ENCODE results near the gene PIK3R2. TPM values are rescaled to one million over a fixed set of nuclear protein-coding genes. Genes with fewer than 3 reads are reported as not detected.
A peak's percentile ranks its signal among the peaks of the same experiment; 100 is the strongest.

PIK3R2 gene
- total and polyA plus RNA-seq, 2 of the 4 experiments (the other 2 are of a cell fraction): 12.2 to 25.1 TPM

DNA sequence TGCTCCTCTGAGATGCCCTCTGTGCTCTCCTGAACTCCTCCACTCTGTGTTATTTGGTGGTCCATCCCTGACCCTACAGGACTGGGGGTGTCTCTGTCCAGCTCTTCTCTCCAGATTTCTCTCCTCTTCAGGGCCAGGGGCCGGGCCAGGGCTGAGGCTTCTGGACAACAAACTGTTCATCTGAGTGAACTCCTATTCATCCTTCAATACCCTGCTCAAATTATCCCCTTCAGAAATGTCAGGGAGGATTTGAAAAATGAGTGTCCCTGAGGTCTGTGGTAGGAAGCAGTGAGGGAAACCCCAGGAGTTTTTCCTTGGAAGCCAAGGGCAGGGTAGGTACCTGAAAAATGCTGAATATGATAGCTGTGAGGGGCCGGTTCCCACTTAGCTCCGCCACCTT is 65.6 kb downstream of the PIK3R2 start:
- no peak overlapping the region for H3K27ac ChIP-seq (ENCODE audit: insufficient read depth, low read length)
- no peak overlapping the region for H4K5ac ChIP-seq (ENCODE audit: low read depth, low read length)
- H3K23ac ChIP-seq (ENCODE audit: low read depth, low read length): no peak overlapping the region
- no peak overlapping the region for H2AFZ ChIP-seq (replicated peaks; ENCODE audit: low read length, poor library complexity)
- TF ChIP-seq MAFK (IDR thresholded peaks at IDR 0.05; ENCODE audit: low read depth, low read length): no peak
- TF ChIP-seq USF2 (IDR thresholded peaks at IDR 0.05; ENCODE audit: low read depth, low read length): no peak
- TF ChIP-seq BHLHE40 (IDR thresholded peaks at IDR 0.05; ENCODE audit: low read depth, low read length): no peak
- no peak for TF ChIP-seq MAZ (IDR thresholded peaks at IDR 0.05; ENCODE audit: borderline replicate concordance, low read depth, low read length)
- TF ChIP-seq CEBPB (IDR thresholded peaks at IDR 0.05; ENCODE audit: low read depth, low read length): no peak
- TF ChIP-seq RFX5 (IDR thresholded peaks at IDR 0.05; ENCODE audit: low read depth, low read length): no peak
- TF ChIP-seq RAD21 (IDR thresholded peaks at IDR 0.05; ENCODE audit: low read length): no peak
- TF ChIP-seq SMC3 (IDR thresholded peaks at IDR 0.05; ENCODE audit: low read depth, low read length): no peak
- in situ Hi-C loops (cut with MboI; ENCODE audit: low sequenced_read_pairs) (no loop called here), intact Hi-C loops (cut with micrococcal nuclease) (no loop called here), dilution Hi-C loops (cut with HindIII; ENCODE audit: low sequenced_read_pairs, unreplicated experiment) (no loop called here)
- no peak overlapping the region for H2BK120ac ChIP-seq (ENCODE audit: low read depth, low read length)
- H4K91ac ChIP-seq (ENCODE audit: insufficient read depth, low read depth, low read length): no peak overlapping the region
- no peak for DNase-seq
- no peak overlapping the region for H3K56ac ChIP-seq (ENCODE audit: extremely low read depth, insufficient read depth, low read length)
- no peak overlapping the region for H2BK15ac ChIP-seq (ENCODE audit: low read depth, low read length)
- H3K9ac ChIP-seq (ENCODE audit: low read depth, low read length): no peak overlapping the region
- ATAC-seq (ENCODE audit: low read depth): no peak
- no peak overlapping the region for H3K18ac ChIP-seq (ENCODE audit: low read depth, low read length)
- CTCF ChIA-PET: no interaction called here
- no TSS peak for BruUV-seq (replicated peaks)
- H3K27me3 ChIP-seq (ENCODE audit: control insufficient read depth, insufficient read depth, low read length): no peaks in the 10 kb centered on the region
- H3K36me3 ChIP-seq (ENCODE audit: control insufficient read depth, insufficient read depth, low read length): no peaks in the 10 kb centered on the region
- H3K4me1 ChIP-seq (ENCODE audit: control insufficient read depth, insufficient read depth, low read length): peaks cover 5% of the 10 kb centered on the region
- WGBS, 2 experiments (ENCODE audit: extremely low coverage in 2 of 2, insufficient read length in 1 of 2): no CpG with 5 or more reads among the region's 3 CpGs
- no peak overlapping the region for H4K8ac ChIP-seq (ENCODE audit: low read depth in 2 of 2, low read length in 2 of 2)
- H2AK5ac ChIP-seq (ENCODE audit: low read depth, low read length): no peak overlapping the region
- H3K79me1 ChIP-seq (ENCODE audit: low read depth in 1 of 2, low read length in 2 of 2): no peaks in the 10 kb centered on the region
- H2AK9ac ChIP-seq (replicated peaks; ENCODE audit: low read depth, low read length, poor library complexity): peak overlapping the region; percentile 55
- H3K4ac ChIP-seq (ENCODE audit: low read depth, low read length): no peak overlapping the region
- POLR2A ChIA-PET (ENCODE audit: unreplicated experiment): no interaction called here
- H3K9me1 ChIP-seq (ENCODE audit: insufficient read depth, low read length): peaks cover 2% of the 10 kb centered on the region; the same call in 1 of the 2 replicates
- H3K14ac ChIP-seq (replicated peaks; ENCODE audit: low read depth, low read length): no peak overlapping the region
- no peaks in the 10 kb centered on the region for H3K9me3 ChIP-seq (ENCODE audit: control insufficient read depth, insufficient read depth, low read length)
- no peaks in the 10 kb centered on the region for H4K20me1 ChIP-seq (ENCODE audit: insufficient read depth, low read length)
- no peak overlapping the region for H2BK5ac ChIP-seq (ENCODE audit: low read depth, low read length, poor library complexity, severe bottlenecking)
- no peak overlapping the region for H2BK20ac ChIP-seq (ENCODE audit: low read depth, low read length)
- H3K4me3 ChIP-seq (ENCODE audit: insufficient read depth, low read depth, low read length): no peak overlapping the region
- H3K4me2 ChIP-seq (ENCODE audit: low read depth, low read length): no peak overlapping the region

Small RNAs within 50 kb of the gene (microRNA-seq; reads per million reads assigned to microRNA genes)
- gene IFI30 (ENCODE audit: insufficient read depth, insufficient read length): not detected

Small RNAs within 50 kb of the gene (small RNA-seq; reads per million reads assigned to genes)
- 0 reads per million in 5 experiments for gene IFI30

Other genes with a start within 250 kb of the PIK3R2 start
- 29.4 and 30.1 TPM in 2 replicates for gene CCDC124, start 220.1 kb upstream of the PIK3R2 start, total RNA-seq (2012; rRNA removed)
- gene CCDC124, start 220.1 kb upstream of the PIK3R2 start, polyA plus RNA-seq (2012; rRNA removed): 112 and 148 TPM in 2 replicates
- gene KCNN1, start 186.1 kb upstream of the PIK3R2 start, total RNA-seq (2012; rRNA removed): under 0.01 TPM in 1 of 2 replicates, not detected in the other
- gene KCNN1, start 186.1 kb upstream of the PIK3R2 start, polyA plus RNA-seq (2012; rRNA removed): 0.09 and 0.36 TPM in 2 replicates
- 1.4 and 1.9 TPM in 2 replicates for gene ARRDC2, start 145.0 kb upstream of the PIK3R2 start, total RNA-seq (2012; rRNA removed)
- 4.5 and 4.9 TPM in 2 replicates for gene ARRDC2, start 145.0 kb upstream of the PIK3R2 start, polyA plus RNA-seq (2012; rRNA removed)
- gene IL12RB1, start 66.2 kb upstream of the PIK3R2 start, total RNA-seq (2012; rRNA removed): not detected in 2 replicates
- gene IL12RB1, start 66.2 kb upstream of the PIK3R2 start, polyA plus RNA-seq (2012; rRNA removed): not detected in 2 replicates
- 1.3 and 1.4 TPM in 2 replicates for gene MAST3, start 55.4 kb upstream of the PIK3R2 start, total RNA-seq (2012; rRNA removed)
- gene MAST3, start 55.4 kb upstream of the PIK3R2 start, polyA plus RNA-seq (2012; rRNA removed): 3.9 and 4.3 TPM in 2 replicates
- gene IFI30, start 20.6 kb downstream of the PIK3R2 start, total RNA-seq (2012; rRNA removed): 1.1 and 2.3 TPM in 2 replicates
- gene IFI30, start 20.6 kb downstream of the PIK3R2 start, polyA plus RNA-seq (2012; rRNA removed): 2.3 and 4.0 TPM in 2 replicates
- 7.2 TPM in 2 replicates for gene MPV17L2, start 40.1 kb downstream of the PIK3R2 start, total RNA-seq (2012; rRNA removed)
- gene MPV17L2, start 40.1 kb downstream of the PIK3R2 start, polyA plus RNA-seq (2012; rRNA removed): 19.5 and 22.5 TPM in 2 replicates
- 2.8 and 3.0 TPM in 2 replicates for gene RAB3A, start 50.9 kb downstream of the PIK3R2 start, total RNA-seq (2012; rRNA removed)
- gene RAB3A, start 50.9 kb downstream of the PIK3R2 start, polyA plus RNA-seq (2012; rRNA removed): 13.4 and 13.6 TPM in 2 replicates
- 0.18 TPM in 1 of 2 replicates, not detected in the other for gene PDE4C, start 73.3 kb downstream of the PIK3R2 start, total RNA-seq (2012; rRNA removed)
- gene PDE4C, start 73.3 kb downstream of the PIK3R2 start, polyA plus RNA-seq (2012; rRNA removed): 0.22 and 0.24 TPM in 2 replicates
- gene IQCN, start 121.3 kb downstream of the PIK3R2 start, total RNA-seq (2012; rRNA removed): 0.18 and 0.28 TPM in 2 replicates
- gene IQCN, start 121.3 kb downstream of the PIK3R2 start, polyA plus RNA-seq (2012; rRNA removed): 0.60 and 0.67 TPM in 2 replicates
- 14.2 and 22.8 TPM in 2 replicates for gene JUND, start 128.5 kb downstream of the PIK3R2 start, total RNA-seq (2012; rRNA removed)
- gene JUND, start 128.5 kb downstream of the PIK3R2 start, polyA plus RNA-seq (2012; rRNA removed): 77.2 and 101 TPM in 2 replicates
- gene LSM4, start 169.9 kb downstream of the PIK3R2 start, total RNA-seq (2012; rRNA removed): 44.8 and 88.0 TPM in 2 replicates
- 118 and 157 TPM in 2 replicates for gene LSM4, start 169.9 kb downstream of the PIK3R2 start, polyA plus RNA-seq (2012; rRNA removed)
- 11.1 and 14.3 TPM in 2 replicates for gene PGPEP1, start 187.4 kb downstream of the PIK3R2 start, total RNA-seq (2012; rRNA removed)
- 11.8 and 13.3 TPM in 2 replicates for gene PGPEP1, start 187.4 kb downstream of the PIK3R2 start, polyA plus RNA-seq (2012; rRNA removed)
- 5.6 and 10.3 TPM in 2 replicates for gene GDF15, start 233.0 kb downstream of the PIK3R2 start, total RNA-seq (2012; rRNA removed)
- gene GDF15, start 233.0 kb downstream of the PIK3R2 start, polyA plus RNA-seq (2012; rRNA removed): 43.5 and 49.8 TPM in 2 replicates
- gene LRRC25, start 244.5 kb downstream of the PIK3R2 start, total RNA-seq (2012; rRNA removed): not detected in 2 replicates
- gene LRRC25, start 244.5 kb downstream of the PIK3R2 start, polyA plus RNA-seq (2012; rRNA removed): 0.03 TPM in 1 of 2 replicates, not detected in the other